Trophoblast cell (in vitro differentiated cells and primary cell): ENCODE results near the gene TMEM179.

Experiments used
- DNase-seq, 2 donors: peaks; one replicate each; pipeline ENCODE4 v3.0.0-alpha.2; 2016
- H2AFZ ChIP-seq: 2 replicates; pipeline ENCODE4 v1.6.1; 2013; ENCODE audit warnings: low read length, moderate library complexity, mild to moderate bottlenecking; ENCODE audit not compliant: insufficient read depth, poor library complexity
- H2AK5ac ChIP-seq: 2 replicates; pipeline ENCODE4 v1.6.1; 2013; ENCODE audit warnings: mild to moderate bottlenecking, low read length
- H2BK120ac ChIP-seq: 2 replicates; pipeline ENCODE4 v1.6.1; 2013; ENCODE audit warnings: low read length, mild to moderate bottlenecking, moderate library complexity; ENCODE audit not compliant: insufficient read depth, poor library complexity
- H2BK12ac ChIP-seq: 2 replicates; pipeline ENCODE4 v1.6.1; 2013; ENCODE audit warnings: mild to moderate bottlenecking, low read length, moderate library complexity
- H2BK5ac ChIP-seq: 2 replicates; pipeline ENCODE4 v1.6.1; 2013; ENCODE audit warnings: low read length, low read depth, moderate library complexity, mild to moderate bottlenecking; ENCODE audit not compliant: poor library complexity
- H3K14ac ChIP-seq: 2 replicates; pipeline ENCODE4 v1.6.1; 2013; ENCODE audit warnings: mild to moderate bottlenecking, low read length
- H3K18ac ChIP-seq: 2 replicates; pipeline ENCODE4 v1.6.1; 2013; ENCODE audit warnings: mild to moderate bottlenecking, low read length
- H3K23ac ChIP-seq: 2 replicates; pipeline ENCODE4 v1.6.1; 2013; ENCODE audit warnings: low read length
- H3K27ac ChIP-seq: 2 replicates; pipeline ENCODE4 v1.5.1; 2013; ENCODE audit warnings: low read depth, mild to moderate bottlenecking, inconsistent platforms, low read length, moderate library complexity
- H3K27me3 ChIP-seq: 2 replicates; pipeline ENCODE4 v1.6.1; 2013; ENCODE audit warnings: inconsistent platforms, mild to moderate bottlenecking, low read length, moderate library complexity; ENCODE audit not compliant: insufficient read depth
- H3K36me3 ChIP-seq, 2 experiments: 1 replicate in 1 of 2; 2 replicates in 1 of 2; pipeline ENCODE4 v1.6.1; 2013; ENCODE audit warnings: low read length in 2 of 2, mild to moderate bottlenecking in 2 of 2, moderate library complexity in 1 of 2; ENCODE audit not compliant: insufficient read depth in 2 of 2, control insufficient read depth in 1 of 2
- H3K4ac ChIP-seq: 2 replicates; pipeline ENCODE4 v1.6.1; 2013; ENCODE audit warnings: low read depth, mild to moderate bottlenecking, low read length, moderate library complexity
- H3K4me1 ChIP-seq, 2 experiments: 1 replicate in 1 of 2; 2 replicates in 1 of 2; pipeline ENCODE4 v1.6.1; 2013; ENCODE audit warnings: low read length in 2 of 2, mild to moderate bottlenecking in 2 of 2, moderate library complexity in 1 of 2; ENCODE audit not compliant: insufficient read depth in 2 of 2, control insufficient read depth in 1 of 2
- H3K4me2 ChIP-seq: 2 replicates; pipeline ENCODE4 v1.6.1; 2013; ENCODE audit warnings: inconsistent platforms, mild to moderate bottlenecking, low read length, moderate library complexity
- H3K4me3 ChIP-seq: 2 replicates; pipeline ENCODE4 v1.5.1; 2013; ENCODE audit warnings: mild to moderate bottlenecking, low read depth, low read length, inconsistent platforms
- H3K79me1 ChIP-seq: one replicate; pipeline ENCODE4 v1.6.1; 2013; ENCODE audit warnings: low read length
- H3K79me2 ChIP-seq: 2 replicates; pipeline ENCODE4 v1.6.1; 2013; ENCODE audit warnings: low read length, mild to moderate bottlenecking; ENCODE audit not compliant: control insufficient read depth, insufficient read depth, poor library complexity
- H3K9ac ChIP-seq: 2 replicates; pipeline ENCODE4 v1.6.1; 2013; ENCODE audit warnings: mild to moderate bottlenecking, low read length
- H3K9me3 ChIP-seq: 2 replicates; pipeline ENCODE4 v1.6.1; 2013; ENCODE audit warnings: low read depth, mild to moderate bottlenecking, control low read depth, inconsistent platforms, low read length; ENCODE audit not compliant: insufficient read depth
- H4K12ac ChIP-seq: 2 replicates; pipeline ENCODE4 v1.6.1; 2013; ENCODE audit warnings: low read depth, mild to moderate bottlenecking, low read length, moderate library complexity
- H4K8ac ChIP-seq: 2 replicates; pipeline ENCODE4 v1.6.1; 2013; ENCODE audit warnings: low read depth, mild to moderate bottlenecking, low read length, moderate library complexity
- H4K91ac ChIP-seq: one replicate; pipeline ENCODE4 v1.6.1; 2013; ENCODE audit warnings: low read depth, mild to moderate bottlenecking, low read length, moderate library complexity
- WGBS: extraction: QIAGEN DNeasy Blood & Tissue Kit; methylation state at CpG from one replicate; pipeline ENCODE4 v1.1.7; 2013; ENCODE audit warnings: missing lambda C conversion rate; ENCODE audit not compliant: insufficient read length, insufficient coverage; ENCODE audit errors: extremely low coverage; 5-methylcytosine and 5-hydroxymethylcytosine counted together

Gene TMEM179

DNA sequence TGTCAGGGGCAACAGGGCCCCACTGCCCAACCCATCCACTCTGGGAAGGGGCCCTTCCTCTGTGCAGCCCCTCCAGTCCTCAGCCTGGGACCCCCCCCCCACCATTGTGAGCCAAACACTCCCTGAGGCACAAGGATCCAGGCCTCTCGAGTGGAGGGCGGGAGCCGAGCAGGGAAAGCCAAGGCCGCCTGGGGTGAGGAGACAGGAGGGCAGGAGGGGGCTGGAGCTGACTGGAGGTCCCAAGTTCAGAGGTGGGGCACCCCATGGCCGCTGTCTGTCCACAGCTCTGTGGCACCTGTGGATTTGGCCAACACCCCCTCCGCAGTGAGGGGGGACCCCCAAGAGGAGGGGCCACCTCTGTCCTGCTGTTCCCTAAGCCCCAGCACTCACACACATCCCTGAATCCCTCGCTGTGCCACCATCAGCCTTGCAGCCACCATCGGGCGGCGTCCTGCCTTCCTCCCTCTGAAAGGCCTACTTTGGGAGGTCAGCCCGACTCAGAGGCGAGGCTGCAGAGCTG is 50.4 kb downstream of the TMEM179 start:
- H3K18ac ChIP-seq = no peak overlapping the region
- no peak overlapping the region for H2BK5ac ChIP-seq
- H2BK12ac ChIP-seq = no peak overlapping the region
- H3K9me3 ChIP-seq = peaks cover 8% of the 10 kb centered on the region
- H3K4me1 ChIP-seq = no peaks in the 10 kb centered on the region
- H3K79me1 ChIP-seq = no peaks in the 10 kb centered on the region
- H3K36me3 ChIP-seq = no peaks in the 10 kb centered on the region
- no CpG with 5 or more reads among the region's 12 CpGs for WGBS
- H3K27me3 ChIP-seq = no peaks in the 10 kb centered on the region
- H3K23ac ChIP-seq = no peak overlapping the region
- no peak overlapping the region for H3K4me3 ChIP-seq
- no peak overlapping the region for H2AK5ac ChIP-seq
- no peak for DNase-seq
- no peak overlapping the region for H4K91ac ChIP-seq
- no peak overlapping the region for H3K9ac ChIP-seq
- H3K14ac ChIP-seq = no peak overlapping the region
- no peaks in the 10 kb centered on the region for H3K79me2 ChIP-seq
- H4K12ac ChIP-seq = no peak overlapping the region
- no peak overlapping the region for H3K27ac ChIP-seq
- H2BK120ac ChIP-seq = no peak overlapping the region
- H3K4ac ChIP-seq = no peak overlapping the region
- no peak overlapping the region for H3K4me2 ChIP-seq
- H4K8ac ChIP-seq = no peak overlapping the region
- H2AFZ ChIP-seq = no peak overlapping the region

DNA sequence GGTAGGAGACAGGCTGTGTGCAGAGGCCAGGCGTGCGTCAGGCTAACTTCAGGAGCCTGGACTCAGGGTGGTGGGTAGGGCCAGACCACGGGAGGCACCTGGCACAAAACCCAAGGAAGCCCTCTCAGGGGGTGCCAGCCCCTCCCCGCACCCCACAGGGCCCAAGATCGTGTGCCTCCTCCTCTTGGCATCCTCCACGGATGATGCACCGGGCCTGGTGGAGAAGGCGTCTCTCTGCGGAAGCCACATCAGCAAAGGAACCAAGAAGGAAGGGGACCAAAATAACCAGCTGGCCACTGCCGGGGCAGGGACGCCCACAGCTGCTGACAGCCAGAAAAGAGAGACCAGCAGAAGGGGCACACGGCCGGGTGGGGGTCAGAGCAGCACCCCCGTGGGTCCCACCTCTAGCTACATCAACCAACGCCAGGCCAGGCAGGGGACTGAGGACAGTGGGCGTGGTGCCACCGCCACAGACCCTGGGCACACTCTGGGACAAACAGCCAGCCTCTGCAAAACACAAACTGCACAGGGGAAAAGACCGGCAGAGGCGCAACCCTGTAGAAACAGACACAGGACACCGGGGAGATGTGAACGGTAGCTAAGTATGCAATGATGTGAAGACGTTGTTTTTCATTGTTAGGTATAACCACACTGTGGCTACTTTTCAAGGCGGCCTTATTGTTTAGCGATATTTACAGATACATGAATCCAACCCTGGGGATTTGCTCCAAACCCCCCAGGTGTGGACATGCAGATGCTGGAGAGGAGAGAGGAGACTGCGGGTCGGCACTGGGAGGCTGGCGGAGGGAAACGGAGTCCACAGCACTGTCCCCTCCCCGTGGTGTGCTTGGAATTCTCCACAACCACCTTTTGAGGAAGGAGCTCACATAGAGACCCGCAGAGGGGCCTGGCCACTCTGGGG is 51.1 kb downstream of the TMEM179 start:
- no peak for DNase-seq
- Histone ChIP-seq H3K23ac (no peak overlapping the region), H3K9ac (no peak overlapping the region), H3K4me2 (no peak overlapping the region), H2BK12ac (no peak overlapping the region), H2AFZ (no peak overlapping the region), H2BK120ac (no peak overlapping the region), H3K27me3 (no peaks in the 10 kb centered on the region), H3K36me3 (no peaks in the 10 kb centered on the region), H3K9me3 (peaks cover 8% of the 10 kb centered on the region), H3K79me1 (no peaks in the 10 kb centered on the region), H3K18ac (no peak overlapping the region), H4K12ac (no peak overlapping the region), H2BK5ac (no peak overlapping the region), H3K79me2 (no peaks in the 10 kb centered on the region), H3K14ac (no peak overlapping the region), H3K4me3 (no peak overlapping the region), H3K4me1 (no peaks in the 10 kb centered on the region), H3K4ac (no peak overlapping the region), H4K8ac (no peak overlapping the region), H3K27ac (no peak overlapping the region), H4K91ac (no peak overlapping the region), H2AK5ac (no peak overlapping the region)
- no CpG with 5 or more reads among the region's 30 CpGs for WGBS

GRCh38 chr14:104552738-104553125 is 51.8 kb downstream of the TMEM179 start:
- H4K91ac ChIP-seq = no peak overlapping the region
- no peak overlapping the region for H2AK5ac ChIP-seq
- no peak overlapping the region for H3K27ac ChIP-seq
- H3K4ac ChIP-seq = no peak overlapping the region
- H3K27me3 ChIP-seq = no peaks in the 10 kb centered on the region
- H3K4me2 ChIP-seq = no peak overlapping the region
- H3K23ac ChIP-seq = no peak overlapping the region
- no peak overlapping the region for H3K4me3 ChIP-seq
- H3K79me1 ChIP-seq = no peaks in the 10 kb centered on the region
- H2BK12ac ChIP-seq = no peak overlapping the region
- H3K14ac ChIP-seq = no peak overlapping the region
- no peak overlapping the region for H2BK5ac ChIP-seq
- no peaks in the 10 kb centered on the region for H3K36me3 ChIP-seq
- H2AFZ ChIP-seq = no peak overlapping the region
- no peak overlapping the region for H4K8ac ChIP-seq
- no peak overlapping the region for H3K9ac ChIP-seq
- H3K9me3 ChIP-seq = peaks cover 8% of the 10 kb centered on the region
- no peaks in the 10 kb centered on the region for H3K79me2 ChIP-seq
- no peaks in the 10 kb centered on the region for H3K4me1 ChIP-seq
- WGBS = no CpG with 5 or more reads among the region's 9 CpGs
- DNase-seq = no peak
- no peak overlapping the region for H4K12ac ChIP-seq
- H2BK120ac ChIP-seq = no peak overlapping the region
- H3K18ac ChIP-seq = no peak overlapping the region

- Histone ChIP-seq H3K36me3 (no peaks in the 10 kb centered on the region), H2BK5ac (no peak overlapping the region), H3K79me2 (no peaks in the 10 kb centered on the region), H3K4me1 (no peaks in the 10 kb centered on the region), H2BK12ac (no peak overlapping the region), H3K14ac (no peak overlapping the region), H4K12ac (no peak overlapping the region), H2AK5ac (no peak overlapping the region), H3K79me1 (no peaks in the 10 kb centered on the region), H3K9me3 (peaks cover 5% of the 10 kb centered on the region), H4K91ac (no peak overlapping the region), H3K4me3 (no peak overlapping the region), H3K27me3 (no peaks in the 10 kb centered on the region), H3K18ac (no peak overlapping the region), H2AFZ (no peak overlapping the region), H3K27ac (no peak overlapping the region), H3K4ac (no peak overlapping the region), H2BK120ac (no peak overlapping the region), H3K23ac (no peak overlapping the region), H3K9ac (no peak overlapping the region), H3K4me2 (no peak overlapping the region), H4K8ac (no peak overlapping the region)
- no peak for DNase-seq
- no CpG with 5 or more reads among the region's 33 CpGs for WGBS
Measured at GRCh38 chr14:104551851-104552737, 52.5 kb downstream of the TMEM179 start.
